HFF-Myc (cell line): ENCODE data around the gene ZNRF2.

Experiments used
- DNase-seq: peaks from one replicate; pipeline ENCODE4 v3.0.0-alpha.2; 2011; ENCODE audit warnings: low read depth; ENCODE audit errors: extremely low read depth
- H3K4me3 ChIP-seq: replicated peaks from 2 replicates; pipeline ENCODE4 v1.5.1; 2011; ENCODE audit warnings: low read depth, mild to moderate bottlenecking, control low read depth, low read length
- TF ChIP-seq, protein P1 (sequence below): IDR thresholded peaks from 2 replicates; pipeline ENCODE4 v1.5.1; 2012; ENCODE audit warnings: mild to moderate bottlenecking, low read depth, low read length, control low read depth; ENCODE audit errors: missing control alignments

The ZNRF2 gene

DNA sequence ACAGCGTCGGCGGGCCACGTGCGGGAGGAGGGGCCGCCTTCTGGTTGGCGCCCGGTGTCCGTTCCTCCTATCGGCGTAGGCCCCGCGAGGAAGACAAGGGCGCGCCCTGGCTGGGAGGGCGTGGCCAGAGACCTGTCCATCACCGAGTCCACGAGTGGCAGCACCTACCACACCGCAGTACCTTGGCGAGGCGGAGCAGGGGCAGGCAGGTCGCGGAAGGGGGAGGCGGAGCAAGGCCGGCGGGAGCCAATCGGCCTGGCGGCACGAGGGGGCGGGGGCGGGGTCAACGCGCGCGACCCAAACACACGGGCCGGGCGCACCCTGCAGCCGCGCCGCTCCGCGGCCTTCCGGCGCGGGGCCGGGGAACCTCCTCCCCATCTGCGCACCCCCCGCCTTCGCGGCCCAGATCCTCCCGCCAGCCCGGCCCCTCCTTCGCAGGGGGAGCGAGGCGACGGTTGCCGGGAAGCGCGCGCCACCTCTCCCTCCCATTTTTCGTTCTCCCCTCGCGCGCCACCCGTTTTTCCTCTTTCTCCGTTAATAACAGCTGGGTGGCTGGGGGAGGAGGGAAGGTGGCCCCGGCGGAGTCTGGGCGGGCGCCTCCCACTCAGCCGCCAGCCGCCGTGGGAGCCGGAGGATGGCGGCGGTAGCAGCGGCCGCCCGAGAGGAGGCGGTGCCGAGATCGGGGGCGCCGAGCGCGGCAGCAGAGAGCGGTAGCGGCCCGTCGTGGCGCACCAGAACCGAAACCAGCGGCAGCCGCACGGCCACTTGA lies at the start of gene ZNRF2:
Gene ZNRF2, plus strand, starts transcription at position 300 of the 769 bp plus-strand sequence. CDS start 761 bp downstream, outside the sequence.
- TF ChIP-seq, protein P1, sequence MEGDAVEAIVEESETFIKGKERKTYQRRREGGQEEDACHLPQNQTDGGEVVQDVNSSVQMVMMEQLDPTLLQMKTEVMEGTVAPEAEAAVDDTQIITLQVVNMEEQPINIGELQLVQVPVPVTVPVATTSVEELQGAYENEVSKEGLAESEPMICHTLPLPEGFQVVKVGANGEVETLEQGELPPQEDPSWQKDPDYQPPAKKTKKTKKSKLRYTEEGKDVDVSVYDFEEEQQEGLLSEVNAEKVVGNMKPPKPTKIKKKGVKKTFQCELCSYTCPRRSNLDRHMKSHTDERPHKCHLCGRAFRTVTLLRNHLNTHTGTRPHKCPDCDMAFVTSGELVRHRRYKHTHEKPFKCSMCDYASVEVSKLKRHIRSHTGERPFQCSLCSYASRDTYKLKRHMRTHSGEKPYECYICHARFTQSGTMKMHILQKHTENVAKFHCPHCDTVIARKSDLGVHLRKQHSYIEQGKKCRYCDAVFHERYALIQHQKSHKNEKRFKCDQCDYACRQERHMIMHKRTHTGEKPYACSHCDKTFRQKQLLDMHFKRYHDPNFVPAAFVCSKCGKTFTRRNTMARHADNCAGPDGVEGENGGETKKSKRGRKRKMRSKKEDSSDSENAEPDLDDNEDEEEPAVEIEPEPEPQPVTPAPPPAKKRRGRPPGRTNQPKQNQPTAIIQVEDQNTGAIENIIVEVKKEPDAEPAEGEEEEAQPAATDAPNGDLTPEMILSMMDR, result peak; percentile 41
- H3K4me3 ChIP-seq, result peak within 1 kb of the TSS; percentile 60
- peak; percentile 88 for DNase-seq

DNA sequence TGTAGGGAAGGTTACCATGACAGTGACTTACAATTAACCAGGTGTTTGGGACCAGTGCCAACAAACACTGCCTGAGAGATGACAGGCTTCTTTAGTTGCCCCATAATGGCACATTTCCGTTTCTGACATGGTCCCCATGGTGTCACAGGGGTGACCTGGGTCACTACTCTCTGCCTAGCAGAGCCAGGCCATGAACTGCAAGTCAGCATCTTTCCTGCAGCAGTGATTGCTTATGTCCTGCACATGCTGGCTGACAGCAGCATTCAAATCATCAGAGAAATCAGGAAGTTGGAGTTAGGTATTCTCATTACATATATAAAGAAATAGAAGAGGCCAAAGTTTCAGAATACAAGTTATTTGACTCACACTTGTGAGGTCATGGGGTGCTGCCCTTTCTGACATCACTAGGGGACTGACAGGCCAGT lies 47.1 kb upstream of the ZNRF2 start:
- TF ChIP-seq, protein P1, result no peak
- DNase-seq, result no peak
- no peak overlapping the region for H3K4me3 ChIP-seq

DNA sequence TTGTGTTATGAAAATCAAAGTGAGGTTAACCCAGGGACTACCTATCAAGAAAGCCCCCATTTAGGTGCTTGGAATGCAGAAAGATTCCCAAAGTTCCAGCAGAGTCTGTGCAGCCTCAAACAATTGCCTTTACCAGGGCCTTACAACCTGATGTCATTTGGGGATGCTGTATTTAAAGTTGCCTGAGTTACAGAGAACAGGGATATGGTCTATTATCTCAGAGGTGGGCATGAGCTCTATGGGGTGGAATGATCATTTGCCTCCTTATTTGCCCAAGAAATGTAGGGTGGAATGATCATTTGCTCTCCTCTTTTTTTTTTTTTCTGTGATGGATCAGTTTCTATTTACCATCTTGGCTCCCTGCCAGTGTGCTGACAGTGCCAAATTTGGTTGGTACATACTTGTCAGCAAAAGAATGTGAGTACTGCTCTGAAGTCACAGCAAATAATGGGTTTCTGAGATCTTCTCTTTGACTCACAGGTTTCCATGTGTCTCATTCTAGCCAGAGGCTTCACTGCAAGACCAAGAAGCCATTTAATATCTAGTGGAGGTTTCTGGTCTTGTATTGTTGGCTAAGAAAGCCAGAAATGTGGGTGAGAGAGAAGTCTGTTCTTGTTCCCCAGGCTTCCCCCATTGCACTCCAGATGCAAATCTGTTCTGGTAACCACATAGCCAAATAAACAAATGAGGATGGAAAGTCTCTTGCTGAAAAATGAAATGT lies 45.5 kb upstream of the ZNRF2 start:
- no peak overlapping the region for H3K4me3 ChIP-seq
- no peak for DNase-seq

DNA sequence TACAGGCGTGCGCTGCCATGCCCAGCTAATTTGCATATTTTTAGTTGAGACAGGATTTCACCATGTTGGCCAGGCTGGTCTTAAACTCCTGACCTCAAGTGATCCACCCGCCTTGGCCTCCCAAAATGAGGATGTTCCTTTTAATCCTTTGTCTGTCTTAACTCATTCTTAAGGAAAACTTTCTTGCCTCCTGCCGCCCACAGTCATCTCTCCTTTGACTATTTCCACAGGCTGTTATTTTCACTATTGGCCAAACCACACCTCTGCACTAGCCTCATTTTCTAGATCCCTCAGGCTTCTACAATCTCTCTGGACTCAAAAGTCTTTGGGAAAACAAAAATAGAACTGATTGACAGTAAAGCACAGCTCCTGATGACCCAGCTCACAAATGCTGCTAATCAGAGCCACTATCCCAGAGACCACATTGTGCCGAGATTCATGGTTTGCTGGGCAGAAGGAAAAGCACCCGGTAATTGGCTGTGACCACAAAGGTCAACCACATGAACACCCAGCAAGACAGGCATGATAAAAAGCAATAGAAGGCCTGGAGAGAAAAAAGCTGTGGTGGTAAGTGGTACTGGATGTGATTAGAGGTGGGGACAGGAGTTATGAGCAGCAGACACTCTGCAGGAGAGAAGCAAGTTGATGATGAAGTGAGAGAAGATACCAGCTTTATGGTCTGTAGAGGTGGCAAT lies 44.1 kb upstream of the ZNRF2 start:
- no peak overlapping the region for H3K4me3 ChIP-seq
- TF ChIP-seq, protein P1, result no peak
- DNase-seq, result no peak

More for the DNA sequence above, 45.5 kb upstream of the ZNRF2 start:
- TF ChIP-seq, protein P1, result no peak

DNA sequence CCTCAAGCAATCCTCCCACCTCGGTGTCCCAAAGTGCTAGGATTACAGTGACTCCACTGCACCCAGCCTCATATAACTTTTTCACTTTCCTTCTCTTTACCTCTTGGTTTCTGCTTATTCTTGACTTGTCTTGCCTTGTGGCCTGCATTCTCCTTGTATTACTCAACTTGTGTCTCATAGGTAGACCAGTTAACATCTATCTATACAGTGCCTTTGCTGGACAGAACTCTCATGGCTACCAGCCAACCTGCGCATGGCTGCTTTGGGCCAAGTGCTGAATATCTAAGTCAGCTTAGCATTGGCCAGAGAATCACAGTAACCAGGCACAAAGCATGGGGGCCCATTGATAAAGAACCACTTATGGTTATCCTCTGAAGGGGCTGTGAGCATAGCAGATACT lies 42.6 kb upstream of the ZNRF2 start:
- no peak for DNase-seq
- TF ChIP-seq, protein P1, result no peak

DNA sequence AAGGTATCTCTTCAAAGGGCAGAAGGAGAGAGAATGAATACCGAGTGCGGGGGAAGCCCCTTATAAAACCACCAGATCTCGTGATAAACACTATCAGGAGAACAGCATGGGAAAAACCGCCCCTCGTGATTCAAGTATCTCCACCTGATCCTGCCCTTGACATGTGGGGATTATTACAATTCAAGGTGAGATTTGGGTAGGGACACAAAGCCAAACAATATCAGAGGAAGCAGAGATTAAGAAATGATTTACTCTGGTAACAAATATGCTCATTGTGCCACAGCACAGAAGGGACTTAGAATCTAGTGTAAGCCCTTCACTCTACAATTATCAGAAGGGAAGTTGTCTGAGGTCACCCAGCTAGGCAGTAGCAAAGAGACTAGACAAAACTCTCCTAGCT lies 40.1 kb upstream of the ZNRF2 start:
- TF ChIP-seq, protein P1, result no peak
- H3K4me3 ChIP-seq, result no peak overlapping the region
- DNase-seq, result no peak

More for the DNA sequence above, 42.6 kb upstream of the ZNRF2 start:
- H3K4me3 ChIP-seq, result no peak overlapping the region
